PFSK-1 (cell line): ENCODE measurements around the gene UNC45A.

Experiments used
- FOXP2 ChIP-seq: optimal IDR thresholded peaks from 2 replicates; pipeline ENCODE3; 2011; ENCODE audit warnings: borderline replicate concordance, control low read depth, inconsistent platforms; ENCODE audit not compliant: insufficient read depth; ENCODE audit errors: extremely low read length, extremely low read depth
- POLR2AphosphoS5 ChIP-seq: IDR thresholded peaks from 2 replicates; pipeline ENCODE4 v1.6.1; 2012; ENCODE audit warnings: low read depth, mild to moderate bottlenecking, control low read depth, low read length, moderate library complexity
- SIN3A ChIP-seq: IDR thresholded peaks from 2 replicates; pipeline ENCODE4 v1.6.1; 2012; ENCODE audit warnings: mild to moderate bottlenecking, low read length, moderate library complexity, borderline replicate concordance; ENCODE audit not compliant: insufficient read depth
- TAF1 ChIP-seq: IDR thresholded peaks from 2 replicates; pipeline ENCODE4 v1.6.1; 2012; ENCODE audit warnings: low read length, control low read depth, borderline replicate concordance; ENCODE audit not compliant: insufficient read depth
- TF ChIP-seq, protein P1 (sequence below), 2 experiments: IDR thresholded peaks; 2 replicates each; pipeline versions ENCODE4 v1.6.1 to v1.8.0; 2011 to 2012; ENCODE audit warnings: low read depth in 2 of 2, low read length in 2 of 2, control low read depth in 1 of 2, inconsistent platforms in 1 of 2, mild to moderate bottlenecking in 1 of 2, moderate library complexity in 1 of 2; ENCODE audit not compliant: insufficient read depth in 1 of 2

Gene UNC45A

GRCh38 chr15:90889736-90890456, 45.2 kb upstream of the UNC45A start:
- TF ChIP-seq TAF1 (no peak), FOXP2 (no peak), POLR2AphosphoS5 (no peak), SIN3A (no peak)
- TF ChIP-seq, protein P1, sequence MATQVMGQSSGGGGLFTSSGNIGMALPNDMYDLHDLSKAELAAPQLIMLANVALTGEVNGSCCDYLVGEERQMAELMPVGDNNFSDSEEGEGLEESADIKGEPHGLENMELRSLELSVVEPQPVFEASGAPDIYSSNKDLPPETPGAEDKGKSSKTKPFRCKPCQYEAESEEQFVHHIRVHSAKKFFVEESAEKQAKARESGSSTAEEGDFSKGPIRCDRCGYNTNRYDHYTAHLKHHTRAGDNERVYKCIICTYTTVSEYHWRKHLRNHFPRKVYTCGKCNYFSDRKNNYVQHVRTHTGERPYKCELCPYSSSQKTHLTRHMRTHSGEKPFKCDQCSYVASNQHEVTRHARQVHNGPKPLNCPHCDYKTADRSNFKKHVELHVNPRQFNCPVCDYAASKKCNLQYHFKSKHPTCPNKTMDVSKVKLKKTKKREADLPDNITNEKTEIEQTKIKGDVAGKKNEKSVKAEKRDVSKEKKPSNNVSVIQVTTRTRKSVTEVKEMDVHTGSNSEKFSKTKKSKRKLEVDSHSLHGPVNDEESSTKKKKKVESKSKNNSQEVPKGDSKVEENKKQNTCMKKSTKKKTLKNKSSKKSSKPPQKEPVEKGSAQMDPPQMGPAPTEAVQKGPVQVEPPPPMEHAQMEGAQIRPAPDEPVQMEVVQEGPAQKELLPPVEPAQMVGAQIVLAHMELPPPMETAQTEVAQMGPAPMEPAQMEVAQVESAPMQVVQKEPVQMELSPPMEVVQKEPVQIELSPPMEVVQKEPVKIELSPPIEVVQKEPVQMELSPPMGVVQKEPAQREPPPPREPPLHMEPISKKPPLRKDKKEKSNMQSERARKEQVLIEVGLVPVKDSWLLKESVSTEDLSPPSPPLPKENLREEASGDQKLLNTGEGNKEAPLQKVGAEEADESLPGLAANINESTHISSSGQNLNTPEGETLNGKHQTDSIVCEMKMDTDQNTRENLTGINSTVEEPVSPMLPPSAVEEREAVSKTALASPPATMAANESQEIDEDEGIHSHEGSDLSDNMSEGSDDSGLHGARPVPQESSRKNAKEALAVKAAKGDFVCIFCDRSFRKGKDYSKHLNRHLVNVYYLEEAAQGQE (IDR thresholded peaks at IDR 0.05; ENCODE audit: insufficient read depth in 1 of 2, low read depth in 2 of 2, low read length in 2 of 2), result no peak

DNA sequence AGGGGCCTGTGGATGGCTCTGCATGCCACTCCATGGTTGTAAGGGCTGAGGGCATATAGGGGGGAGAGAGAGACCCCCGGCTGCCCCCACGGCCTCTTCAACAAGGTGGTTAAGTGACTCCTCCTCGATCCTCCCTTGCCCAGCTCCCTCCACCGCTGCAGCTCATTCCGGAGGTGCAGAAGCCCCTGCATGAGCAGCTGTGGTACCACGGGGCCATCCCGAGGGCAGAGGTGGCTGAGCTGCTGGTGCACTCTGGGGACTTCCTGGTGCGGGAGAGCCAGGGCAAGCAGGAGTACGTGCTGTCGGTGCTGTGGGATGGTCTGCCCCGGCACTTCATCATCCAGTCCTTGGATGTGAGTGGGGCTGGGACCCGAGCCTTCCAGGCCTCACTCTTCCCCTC, 44.2 kb upstream of the UNC45A start:
- TF ChIP-seq POLR2AphosphoS5, result no peak
- no peak for TF ChIP-seq TAF1
- no peak for TF ChIP-seq SIN3A
- TF ChIP-seq FOXP2, result no peak
- TF ChIP-seq, protein P1 (IDR thresholded peaks at IDR 0.05; ENCODE audit: insufficient read depth in 1 of 2, low read depth in 2 of 2, low read length in 2 of 2), result no peak

DNA sequence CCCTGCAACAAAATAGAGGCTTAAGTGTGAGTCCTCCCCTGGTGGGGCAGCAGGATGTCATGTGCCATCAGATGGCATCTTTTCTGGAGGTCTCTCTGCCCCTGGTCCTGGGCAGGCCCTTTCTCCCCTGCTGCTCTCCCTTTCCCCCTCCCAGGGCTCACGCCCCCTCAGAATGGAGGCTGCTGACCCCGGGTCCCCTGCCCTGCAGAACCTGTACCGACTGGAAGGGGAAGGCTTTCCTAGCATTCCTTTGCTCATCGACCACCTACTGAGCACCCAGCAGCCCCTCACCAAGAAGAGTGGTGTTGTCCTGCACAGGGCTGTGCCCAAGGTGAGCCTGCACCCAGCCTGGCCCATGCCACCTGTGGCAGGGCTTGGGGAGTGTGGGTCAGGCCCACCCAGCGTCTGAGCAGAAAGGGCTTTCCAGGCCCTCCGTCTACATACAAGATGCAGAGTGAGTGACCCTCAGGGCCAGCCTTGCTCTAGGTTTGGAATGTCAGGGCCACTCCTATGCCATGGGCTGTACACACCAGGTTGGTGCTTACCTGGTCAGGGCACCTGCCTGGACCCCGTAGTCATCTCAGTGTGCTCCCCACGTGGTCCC, 43.6 kb upstream of the UNC45A start:
- TF ChIP-seq POLR2AphosphoS5 (no peak), TAF1 (no peak), FOXP2 (no peak), SIN3A (no peak)
- TF ChIP-seq, protein P1 (IDR thresholded peaks at IDR 0.05; ENCODE audit: insufficient read depth in 1 of 2, low read depth in 2 of 2, low read length in 2 of 2), result no peak

DNA sequence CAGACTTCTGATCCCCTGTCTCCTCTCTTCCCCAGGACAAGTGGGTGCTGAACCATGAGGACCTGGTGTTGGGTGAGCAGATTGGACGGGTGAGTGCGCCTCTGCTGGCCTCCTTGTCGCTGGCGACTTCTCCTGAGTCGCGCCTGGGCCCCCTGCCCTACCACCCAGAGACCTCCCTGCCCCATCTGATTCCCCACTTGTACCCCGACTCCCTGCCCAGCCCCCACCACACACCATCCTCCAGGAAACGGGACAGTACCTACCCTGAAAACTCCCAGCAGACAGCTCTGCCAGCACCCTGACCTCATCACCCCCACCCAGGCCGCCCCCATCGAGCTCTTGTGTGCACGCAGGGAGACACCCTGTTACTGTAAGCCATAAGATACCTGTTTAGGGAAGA, 43.1 kb upstream of the UNC45A start:
- TF ChIP-seq POLR2AphosphoS5, result no peak
- no peak for TF ChIP-seq TAF1
- TF ChIP-seq SIN3A, result no peak
- TF ChIP-seq, protein P1 (IDR thresholded peaks at IDR 0.05; ENCODE audit: insufficient read depth in 1 of 2, low read depth in 2 of 2, low read length in 2 of 2), result no peak
- TF ChIP-seq FOXP2, result no peak
